ENCODE measurements around the gene GOLGA8A.
A peak's percentile ranks its signal among the peaks of the same experiment; 100 is the strongest.
"Not testable (repeated sequence)": the region's sequence is repeated elsewhere in the genome, so short reads cannot be mapped to it uniquely, and the experiment has no call there.

The GOLGA8A gene

GRCh38 chr15:34408973-34409372 is 28.6 kb downstream of the GOLGA8A start:
- DNase-seq (ENCODE audit: low spot score) = not testable (repeated sequence)

- DNase-seq (ENCODE audit: low spot score) = not testable (repeated sequence)
Observed at GRCh38 chr15:34403899-34404298, 33.7 kb downstream of the GOLGA8A start.

- DNase-seq (ENCODE audit: low spot score) = not testable (repeated sequence)
Observed at GRCh38 chr15:34403160-34403598, 34.4 kb downstream of the GOLGA8A start.

GRCh38 chr15:34397637-34398259 is 39.9 kb downstream of the GOLGA8A start:
- DNase-seq (ENCODE audit: low spot score) = peak; percentile 36

- DNase-seq (ENCODE audit: low spot score) = not testable (repeated sequence)
Observed at GRCh38 chr15:34392981-34393380, 44.6 kb downstream of the GOLGA8A start.

- not testable (repeated sequence) for DNase-seq (ENCODE audit: low spot score)
Observed at GRCh38 chr15:34389594-34390086, 48.0 kb downstream of the GOLGA8A start.
